ENCODE data around the gene SPINK9. TPM values are rescaled to one million over a fixed set of nuclear protein-coding genes. Genes with fewer than 3 reads are reported as not detected.
A peak's percentile ranks its signal among the peaks of the same experiment; 100 is the strongest.

SPINK9 gene
- polyA plus RNA-seq, 2 of the 4 experiments (the other 2 are of a cell fraction), result not detected

DNA sequence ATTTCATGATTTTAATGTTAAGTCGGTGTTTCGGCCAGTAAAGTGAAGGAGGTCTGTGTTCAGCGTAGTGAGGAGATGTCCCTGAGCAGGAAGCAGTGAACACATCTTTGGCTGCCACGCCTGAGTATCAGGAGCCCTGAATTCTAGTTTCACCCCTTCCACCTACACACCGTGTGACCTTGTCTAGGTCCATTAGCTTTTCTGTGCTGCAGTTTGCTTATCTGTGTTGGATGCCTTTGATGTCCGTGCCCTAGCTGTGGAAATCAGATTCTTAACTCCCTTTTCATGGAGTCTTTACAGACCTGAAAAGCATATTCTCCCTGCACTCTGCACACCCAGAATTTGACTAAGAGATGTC lies 49.0 kb downstream of the SPINK9 start:
- Histone ChIP-seq H3K27ac (peak overlapping the region; percentile 90 to 92), H3K4me3 (peak overlapping the region; percentile 92), H3K4me1 (peaks cover 13% of the 10 kb centered on the region; the same call in 2 of the 3 replicates), H3K9me3 (no peaks in the 10 kb centered on the region), H3K4me2 (peak overlapping the region; percentile 96)
- no peak for FAIRE-seq
- peak; percentile 10 to 42; a peak in 4 of 6 replicates for ATAC-seq
- WGBS (ENCODE audit: missing lambda C conversion rate), result 16% methylated on average over 6 of the region's 6 CpGs
- ChIA-PET POLR2A (interaction anchor here (1.2 kb wide), 1 partner anchor 27 kb away, joined by 3 read pairs; no protein-coding TSS in a partner anchor), CTCF (interaction anchor here (0.8 to 1.3 kb wide), 4 partner anchors 10 to 64 kb away, joined by 3 to 4 read pairs (median 3); no protein-coding TSS in a partner anchor)
- peak in 1 of 2 experiments; percentile 2 for DNase-seq (ENCODE audit: low read depth in 1 of 2, low spot score in 1 of 2)
- TF ChIP-seq CBX8 (IDR thresholded peaks at IDR 0.05) (no peak), EHMT2 (IDR thresholded peaks at IDR 0.05; ENCODE audit: low read depth) (no peak), ZSCAN20 (CRISPR knock-in tag; IDR thresholded peaks at IDR 0.05) (no peak), HOXB13 (CRISPR knock-in tag; IDR thresholded peaks at IDR 0.05; ENCODE audit: low read depth) (no peak), NR3C1 (IDR thresholded peaks at IDR 0.05) (no peak), ELK1 (IDR thresholded peaks at IDR 0.05; ENCODE audit: low read depth, low read length) (no peak), POLR2A (IDR thresholded peaks at IDR 0.05; ENCODE audit: low read length) (no peak), KDM5A (IDR thresholded peaks at IDR 0.05) (no peak), NFE2L2 (conservative IDR thresholded peaks at IDR 0.05; ENCODE audit: low read length) (no peak), MAZ (IDR thresholded peaks at IDR 0.05; ENCODE audit: borderline replicate concordance, low read depth, low read length) (no peak), EHF (CRISPR knock-in tag; IDR thresholded peaks at IDR 0.05) (no peak), ZFP36 (IDR thresholded peaks at IDR 0.05; ENCODE audit: borderline replicate concordance, partially characterized antibody) (no peak), ATOH8 (CRISPR knock-in tag; IDR thresholded peaks at IDR 0.05; ENCODE audit: low read depth) (no peak)
- TF ChIP-seq, protein P1, sequence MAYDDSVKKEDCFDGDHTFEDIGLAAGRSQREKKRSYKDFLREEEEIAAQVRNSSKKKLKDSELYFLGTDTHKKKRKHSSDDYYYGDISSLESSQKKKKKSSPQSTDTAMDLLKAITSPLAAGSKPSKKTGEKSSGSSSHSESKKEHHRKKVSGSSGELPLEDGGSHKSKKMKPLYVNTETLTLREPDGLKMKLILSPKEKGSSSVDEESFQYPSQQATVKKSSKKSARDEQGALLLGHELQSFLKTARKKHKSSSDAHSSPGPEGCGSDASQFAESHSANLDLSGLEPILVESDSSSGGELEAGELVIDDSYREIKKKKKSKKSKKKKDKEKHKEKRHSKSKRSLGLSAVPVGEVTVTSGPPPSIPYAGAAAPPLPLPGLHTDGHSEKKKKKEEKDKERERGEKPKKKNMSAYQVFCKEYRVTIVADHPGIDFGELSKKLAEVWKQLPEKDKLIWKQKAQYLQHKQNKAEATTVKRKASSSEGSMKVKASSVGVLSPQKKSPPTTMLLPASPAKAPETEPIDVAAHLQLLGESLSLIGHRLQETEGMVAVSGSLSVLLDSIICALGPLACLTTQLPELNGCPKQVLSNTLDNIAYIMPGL (CRISPR knock-in tag; IDR thresholded peaks at IDR 0.05; ENCODE audit: borderline replicate concordance), result no peak
- TF ChIP-seq, protein P2, sequence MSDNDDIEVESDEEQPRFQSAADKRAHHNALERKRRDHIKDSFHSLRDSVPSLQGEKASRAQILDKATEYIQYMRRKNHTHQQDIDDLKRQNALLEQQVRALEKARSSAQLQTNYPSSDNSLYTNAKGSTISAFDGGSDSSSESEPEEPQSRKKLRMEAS (IDR thresholded peaks at IDR 0.05), result no peak
- TF ChIP-seq, protein P3, sequence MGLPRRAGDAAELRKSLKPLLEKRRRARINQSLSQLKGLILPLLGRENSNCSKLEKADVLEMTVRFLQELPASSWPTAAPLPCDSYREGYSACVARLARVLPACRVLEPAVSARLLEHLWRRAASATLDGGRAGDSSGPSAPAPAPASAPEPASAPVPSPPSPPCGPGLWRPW (IDR thresholded peaks at IDR 0.05), result no peak

GRCh38 chr5:148385094-148385493 lies 49.7 kb downstream of the SPINK9 start:
- no peak for DNase-seq (ENCODE audit: low read depth in 1 of 2, low spot score in 1 of 2)
- Histone ChIP-seq H3K27ac (no peak overlapping the region), H3K4me1 (peaks cover 13% of the 10 kb centered on the region; the same call in 2 of the 3 replicates), H3K9me3 (no peaks in the 10 kb centered on the region), H3K4me2 (peak overlapping the region; percentile 96), H3K4me3 (peak overlapping the region; percentile 92; the same call in 2 of the 3 replicates)
- ChIA-PET CTCF (interaction anchor here (1.3 kb wide), 1 partner anchor 63 kb away, joined by 3 read pairs; no protein-coding TSS in a partner anchor), POLR2A (interaction anchor here (1.2 kb wide), 1 partner anchor 27 kb away, joined by 3 read pairs; no protein-coding TSS in a partner anchor)
- 88% methylated on average over 1 of the region's 1 CpG for WGBS (ENCODE audit: missing lambda C conversion rate)
- FAIRE-seq, result no peak
- TF ChIP-seq ATOH8 (CRISPR knock-in tag; IDR thresholded peaks at IDR 0.05; ENCODE audit: low read depth) (no peak), CBX8 (IDR thresholded peaks at IDR 0.05) (no peak), SREBF2 (IDR thresholded peaks at IDR 0.05) (no peak), BHLHE40 (IDR thresholded peaks at IDR 0.05; ENCODE audit: low read depth, low read length) (no peak), EHF (CRISPR knock-in tag; IDR thresholded peaks at IDR 0.05) (no peak), MAFK (IDR thresholded peaks at IDR 0.05; ENCODE audit: partially characterized antibody) (no peak), NPAS2 (CRISPR knock-in tag; IDR thresholded peaks at IDR 0.05; ENCODE audit: borderline replicate concordance) (no peak), ZC3H11A (IDR thresholded peaks at IDR 0.05) (no peak), HOXA7 (CRISPR knock-in tag; IDR thresholded peaks at IDR 0.05) (no peak), NR3C1 (IDR thresholded peaks at IDR 0.05) (no peak), CHD4 (IDR thresholded peaks at IDR 0.05; ENCODE audit: borderline replicate concordance) (no peak), POLR2A (IDR thresholded peaks at IDR 0.05; ENCODE audit: low read length) (no peak), JUN (IDR thresholded peaks at IDR 0.05) (no peak), SMC3 (IDR thresholded peaks at IDR 0.05) (no peak), CHD2 (IDR thresholded peaks at IDR 0.05; ENCODE audit: low read length, partially characterized antibody) (no peak), EHMT2 (IDR thresholded peaks at IDR 0.05; ENCODE audit: low read depth) (no peak)
- ATAC-seq, result no peak

Data from A549 (cell line).